SKM-1 treated with dmso at 0.1 percent for 144 hours (cell line): ENCODE data around the gene COPS6.
A peak's percentile ranks its signal among the peaks of the same experiment; 100 is the strongest.

Experiments
- DNase-seq: peaks from one replicate; lab custom pipeline; 2025; ENCODE audit not compliant: unreplicated experiment; lab: John Stamatoyannopoulos, UW

COPS6 gene

DNA sequence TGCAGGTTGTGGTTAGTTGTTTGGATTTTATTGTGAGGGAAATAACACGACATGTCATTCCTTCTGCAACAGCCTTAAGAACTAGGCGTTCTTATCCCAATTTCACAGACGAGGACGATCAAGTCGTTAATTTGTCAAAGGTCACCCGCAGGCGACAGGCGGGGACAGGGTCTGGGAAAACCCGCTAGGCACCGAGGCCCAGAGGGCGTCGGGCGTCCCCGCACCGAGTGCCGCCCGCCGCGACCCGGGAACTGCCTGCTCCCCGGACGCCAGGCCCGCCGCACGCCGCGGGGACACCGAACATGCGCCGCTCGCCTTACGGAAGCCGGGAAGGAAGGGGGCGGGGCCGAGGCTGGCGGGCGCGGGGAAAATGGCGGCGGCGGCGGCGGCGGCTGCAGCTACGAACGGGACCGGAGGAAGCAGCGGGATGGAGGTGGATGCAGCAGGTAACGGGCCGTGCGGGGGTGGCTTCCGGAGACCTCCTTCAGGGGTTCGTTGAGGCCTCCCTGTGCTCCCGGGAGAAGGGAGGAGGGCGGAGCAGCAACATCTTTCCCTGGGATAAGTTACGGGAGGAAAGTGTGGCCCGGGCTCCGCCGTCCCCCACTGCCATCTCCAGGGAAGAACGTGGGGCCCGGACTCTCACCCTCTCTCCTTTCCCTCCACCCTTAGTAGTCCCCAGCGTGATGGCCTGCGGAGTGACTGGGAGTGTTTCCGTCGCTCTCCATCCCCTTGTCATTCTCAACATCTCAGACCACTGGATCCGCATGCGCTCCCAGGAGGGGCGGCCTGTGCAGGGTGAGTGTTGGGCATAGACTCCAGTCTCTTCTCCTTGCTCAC lies at the start of gene COPS6:
COPS6 (plus strand) TSS at position 349 of the 837 bp plus-strand sequence; CDS start at position 371, 22 bp downstream.
- DNase-seq: peak; percentile 63

DNA sequence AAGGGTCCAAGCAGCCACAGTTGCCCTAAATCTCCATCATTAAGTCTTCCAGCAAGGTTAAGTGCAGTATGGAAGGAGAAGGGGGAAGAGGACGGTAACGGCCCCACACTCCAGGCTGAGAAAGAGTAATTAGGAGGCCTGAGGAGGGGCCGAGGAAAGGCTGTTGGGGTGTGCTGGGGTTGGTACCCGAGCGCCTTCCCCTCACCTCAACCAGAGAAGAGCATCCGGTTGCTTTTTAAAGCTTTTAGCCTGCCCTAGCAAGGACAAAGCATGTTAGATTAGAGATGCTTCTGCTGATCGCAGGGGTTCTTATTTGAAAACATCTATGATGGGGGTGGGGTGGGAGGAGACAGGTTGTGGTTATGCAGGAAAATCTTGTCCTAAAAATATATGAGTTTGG lies 48.2 kb upstream of the COPS6 start:
- no peak for DNase-seq

DNA sequence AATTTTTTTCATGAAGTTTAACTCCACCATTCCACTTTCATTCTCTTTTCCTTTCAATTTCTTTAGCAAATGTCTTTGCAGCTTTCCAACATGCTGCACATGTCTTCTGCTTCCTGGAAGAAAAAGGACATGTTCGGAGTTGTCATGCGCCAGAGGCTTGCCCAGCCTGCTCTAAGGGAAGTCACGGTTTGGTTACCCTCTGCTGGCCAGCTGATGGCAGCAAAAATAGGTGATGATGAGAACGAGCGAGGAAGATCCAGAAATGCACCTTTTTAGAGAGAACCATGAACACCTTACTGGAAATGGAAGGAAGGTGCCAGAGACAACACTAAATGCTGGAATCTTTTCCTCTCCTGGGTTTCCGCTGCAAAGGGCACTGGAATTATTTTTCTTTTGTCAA lies 44.1 kb upstream of the COPS6 start:
- no peak for DNase-seq

DNA sequence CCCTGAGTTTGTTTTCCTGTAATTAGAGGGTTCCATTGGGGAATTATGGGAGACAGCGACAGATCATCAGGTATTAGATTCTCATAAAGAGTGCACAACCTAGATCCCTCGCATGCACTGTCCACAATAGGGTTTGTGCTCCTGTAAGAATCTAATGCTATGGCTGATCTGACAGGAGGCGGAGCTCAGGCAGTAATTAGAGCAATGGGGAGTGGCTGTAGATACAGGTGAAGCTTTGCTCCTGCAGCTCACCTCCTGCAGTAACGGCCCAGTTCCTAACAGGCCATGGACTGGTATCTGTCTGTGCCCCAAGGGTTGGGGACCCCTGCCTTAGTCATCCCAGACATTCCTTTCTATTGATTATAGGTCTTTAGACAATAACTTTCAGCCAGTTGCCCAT lies 40.1 kb upstream of the COPS6 start:
- DNase-seq: no peak

DNA sequence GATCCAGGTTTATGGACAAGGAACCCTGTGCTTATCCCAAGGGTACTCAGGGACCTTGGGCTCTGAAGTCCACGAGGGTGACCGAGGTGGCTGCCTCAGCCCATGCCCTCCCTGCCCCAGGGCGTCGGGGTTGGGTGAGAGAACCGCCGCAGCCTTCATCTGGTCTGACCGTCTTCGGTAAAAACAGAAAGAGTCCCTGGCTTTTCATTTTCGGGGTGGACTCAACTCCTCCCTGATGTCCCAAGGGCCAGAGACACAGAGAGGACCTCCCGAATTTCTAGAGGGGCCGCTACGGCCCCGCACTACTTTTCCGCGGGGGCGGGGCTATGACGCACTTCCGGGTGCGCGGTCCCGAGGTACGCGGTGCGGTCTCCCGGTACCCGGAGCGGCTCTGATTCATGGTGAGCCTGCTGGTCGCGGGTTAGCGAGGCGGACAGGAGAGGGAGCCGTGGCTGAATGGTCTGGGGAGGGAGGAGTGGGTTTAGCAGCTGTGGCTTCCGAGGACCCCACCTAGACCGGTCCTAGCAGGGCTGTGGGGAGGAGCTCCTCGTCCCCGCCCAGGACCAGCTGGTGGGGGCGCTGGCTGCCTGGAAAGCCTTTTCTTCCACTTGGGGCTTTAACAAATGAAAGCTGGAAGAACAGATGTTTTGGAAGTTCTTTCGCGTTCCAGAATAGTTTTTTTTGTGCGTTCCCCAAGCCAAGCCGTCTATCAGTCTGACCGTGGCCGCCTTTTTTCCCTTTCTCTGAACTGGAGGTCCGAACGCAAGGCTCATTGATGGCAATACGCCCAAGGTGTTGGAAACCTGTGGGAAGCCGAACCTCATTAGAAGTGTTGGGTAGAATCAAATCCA lies 39.1 kb upstream of the COPS6 start, which contains the start of gene ZSCAN21:
ZSCAN21 (plus strand) TSS at position 334 of the 851 bp plus-strand sequence. CDS start 7,233 bp downstream, outside the sequence.
- peak; percentile 30 for DNase-seq

DNA sequence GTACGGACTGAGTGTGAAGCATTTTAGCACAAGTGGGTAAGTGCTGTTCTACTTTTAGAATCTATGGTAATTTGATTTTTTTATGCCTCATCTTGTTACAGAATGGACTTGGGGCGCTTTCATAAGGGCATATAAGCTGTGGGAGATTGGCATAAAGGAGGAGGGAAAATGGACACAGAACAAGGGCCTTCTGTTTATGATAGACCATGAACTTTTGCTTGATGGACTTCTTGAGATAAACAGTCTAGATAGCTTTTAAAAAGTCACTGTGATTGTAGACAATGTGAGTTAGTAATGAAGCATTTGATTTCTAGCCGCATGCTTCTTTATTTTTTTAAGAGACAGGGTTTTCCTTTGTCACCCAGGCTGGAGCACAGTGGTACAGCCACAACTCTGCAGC lies 37.2 kb upstream of the COPS6 start:
- no peak for DNase-seq

DNA sequence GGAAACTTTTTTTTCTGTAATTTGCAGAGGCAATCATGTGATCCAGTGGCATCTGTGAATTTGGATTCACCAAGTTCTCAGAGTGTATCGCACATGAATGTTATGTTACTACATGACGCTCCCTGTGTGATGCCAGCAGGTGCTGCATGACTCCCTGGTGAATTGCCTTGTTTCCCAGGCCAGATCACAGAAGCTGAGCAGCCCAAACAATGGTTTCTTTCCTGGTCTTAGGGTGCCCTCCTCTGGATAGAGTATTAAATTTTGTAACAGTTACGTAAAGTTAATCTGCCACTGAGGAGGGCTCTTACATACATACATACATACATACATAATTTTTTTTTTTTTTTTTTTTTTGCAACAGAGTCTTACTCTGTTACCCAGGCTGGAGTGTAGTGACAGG lies 35.6 kb upstream of the COPS6 start:
- peak; percentile 8 for DNase-seq

DNA sequence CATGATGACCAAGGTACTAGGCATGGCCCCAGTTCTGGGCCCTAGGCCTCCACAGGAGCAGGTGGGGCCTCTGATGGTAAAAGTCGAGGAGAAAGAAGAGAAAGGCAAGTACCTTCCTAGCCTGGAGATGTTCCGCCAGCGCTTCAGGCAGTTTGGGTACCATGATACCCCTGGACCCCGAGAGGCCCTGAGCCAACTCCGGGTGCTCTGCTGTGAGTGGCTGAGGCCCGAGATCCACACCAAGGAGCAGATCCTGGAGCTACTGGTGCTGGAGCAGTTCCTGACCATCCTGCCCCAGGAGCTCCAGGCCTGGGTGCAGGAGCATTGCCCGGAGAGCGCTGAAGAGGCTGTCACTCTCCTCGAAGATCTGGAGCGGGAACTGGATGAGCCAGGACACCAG lies 31.8 kb upstream of the COPS6 start:
- no peak for DNase-seq

DNA sequence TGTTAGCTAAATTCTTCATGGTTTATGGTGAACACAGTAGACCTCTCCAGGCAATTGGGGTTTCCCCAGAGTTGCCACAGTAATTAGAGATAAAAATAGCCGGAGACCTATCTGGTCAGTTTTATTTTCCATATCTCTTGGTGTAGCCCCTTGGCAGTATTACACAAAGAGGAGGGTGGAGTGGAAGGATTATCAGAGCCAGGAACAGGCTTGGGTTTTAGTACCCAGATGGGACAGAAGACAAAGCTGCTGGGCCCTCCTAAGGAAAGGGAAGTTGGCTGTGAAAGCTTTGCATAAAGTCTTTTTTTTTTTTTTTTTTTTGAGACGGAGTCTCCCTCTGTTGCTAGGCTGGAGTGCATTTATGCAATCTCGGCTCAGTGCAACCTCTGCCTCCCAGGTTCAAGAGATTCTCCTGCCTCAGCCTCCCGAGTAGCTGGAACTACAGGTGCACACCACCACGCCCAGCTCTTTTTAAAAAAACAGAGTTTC lies 29.5 kb upstream of the COPS6 start:
- no peak for DNase-seq

DNA sequence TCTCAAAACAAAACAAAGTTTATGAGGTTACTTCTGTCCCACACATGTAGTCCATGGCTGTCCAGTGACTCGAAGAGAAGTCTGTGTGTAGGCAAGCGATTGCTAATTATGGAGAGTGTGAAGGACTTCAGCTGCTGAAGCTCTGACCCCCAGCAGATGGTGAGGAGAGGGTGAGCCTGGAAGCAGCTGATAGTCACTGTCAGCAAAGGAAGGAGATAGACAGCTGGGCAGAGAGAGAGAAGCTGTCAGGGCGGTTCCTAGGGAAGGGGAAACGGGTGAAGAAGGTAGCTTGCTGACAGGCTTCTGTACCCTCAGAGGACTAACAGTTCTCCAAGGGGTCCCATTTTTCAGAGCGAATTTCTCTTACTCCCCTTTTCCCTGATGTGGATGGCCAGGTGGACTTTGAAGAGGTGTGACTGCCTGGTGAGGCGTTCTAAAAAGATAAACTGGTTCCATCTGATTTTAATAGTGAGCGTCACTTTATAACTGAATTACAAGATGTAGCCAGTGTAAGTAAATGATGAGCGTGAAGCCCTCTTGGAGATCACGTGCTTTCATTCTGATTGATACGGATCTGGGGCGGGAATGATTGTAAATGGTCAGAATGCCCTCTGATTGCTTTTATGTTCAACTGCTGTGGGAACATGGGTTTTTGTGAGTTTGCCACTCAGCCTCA lies 27.1 kb upstream of the COPS6 start:
- DNase-seq: no peak

DNA sequence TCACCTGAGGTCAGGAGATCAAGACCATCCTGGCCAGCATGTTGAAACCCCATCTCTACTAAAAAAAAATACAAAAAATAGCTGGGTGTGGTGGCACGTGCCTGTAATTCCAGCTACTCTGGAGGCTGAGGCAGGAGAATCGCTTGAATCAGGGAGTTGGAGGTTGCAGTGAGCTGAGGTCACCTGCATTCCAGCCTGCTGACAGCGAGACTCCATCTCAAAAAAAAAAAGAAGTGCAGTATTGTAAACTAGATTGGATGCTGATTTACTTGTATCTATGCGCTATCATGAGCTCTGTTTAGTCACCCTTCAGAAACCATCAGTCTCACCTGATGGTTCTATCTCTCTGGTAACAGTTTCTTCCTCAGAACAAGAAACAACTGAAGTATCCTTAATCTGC lies 25.4 kb upstream of the COPS6 start:
- DNase-seq: no peak

DNA sequence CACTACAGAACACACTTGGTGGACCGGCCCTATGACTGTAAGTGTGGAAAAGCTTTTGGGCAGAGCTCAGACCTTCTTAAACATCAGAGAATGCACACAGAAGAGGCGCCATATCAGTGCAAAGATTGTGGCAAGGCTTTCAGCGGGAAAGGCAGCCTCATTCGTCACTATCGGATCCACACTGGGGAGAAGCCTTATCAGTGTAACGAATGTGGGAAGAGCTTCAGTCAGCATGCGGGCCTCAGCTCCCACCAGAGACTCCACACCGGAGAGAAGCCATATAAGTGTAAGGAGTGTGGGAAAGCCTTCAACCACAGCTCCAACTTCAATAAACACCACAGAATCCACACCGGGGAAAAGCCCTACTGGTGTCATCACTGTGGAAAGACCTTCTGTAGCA lies 24.6 kb upstream of the COPS6 start:
- no peak for DNase-seq

DNA sequence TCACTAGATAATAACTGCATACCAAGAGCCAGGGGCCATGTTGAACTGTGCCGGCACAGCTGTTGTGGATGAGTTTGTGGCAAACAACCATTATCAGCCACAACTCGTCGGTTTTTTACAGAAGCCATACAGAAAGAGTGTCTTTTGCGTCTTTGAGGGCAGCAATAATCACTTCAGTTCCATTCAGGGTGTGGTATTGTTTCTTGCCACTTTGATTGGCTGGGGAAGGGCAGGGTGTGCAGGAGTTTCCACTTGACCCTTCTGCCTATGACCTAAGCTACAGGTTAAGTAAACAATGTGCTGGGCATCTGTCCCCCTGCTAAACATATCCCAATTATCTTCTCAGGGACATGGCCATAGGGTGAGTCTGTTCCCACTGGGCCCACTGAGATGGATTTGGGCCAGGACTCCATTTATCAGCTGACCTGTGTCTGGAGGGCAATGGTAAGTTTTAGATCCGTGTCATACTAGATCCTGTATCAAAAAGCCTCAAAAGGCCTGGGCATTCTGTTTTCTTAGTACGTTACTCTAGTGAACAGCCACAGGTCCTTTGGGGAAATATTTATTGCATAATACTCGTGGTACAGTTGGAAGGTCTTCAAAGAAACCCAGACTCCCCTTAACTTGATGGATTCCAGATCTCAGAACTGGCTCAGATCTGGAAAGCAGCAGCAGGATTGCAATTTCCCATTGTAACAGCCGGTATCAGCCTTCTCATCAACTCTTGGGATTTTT lies 23.1 kb upstream of the COPS6 start:
- no peak for DNase-seq

DNA sequence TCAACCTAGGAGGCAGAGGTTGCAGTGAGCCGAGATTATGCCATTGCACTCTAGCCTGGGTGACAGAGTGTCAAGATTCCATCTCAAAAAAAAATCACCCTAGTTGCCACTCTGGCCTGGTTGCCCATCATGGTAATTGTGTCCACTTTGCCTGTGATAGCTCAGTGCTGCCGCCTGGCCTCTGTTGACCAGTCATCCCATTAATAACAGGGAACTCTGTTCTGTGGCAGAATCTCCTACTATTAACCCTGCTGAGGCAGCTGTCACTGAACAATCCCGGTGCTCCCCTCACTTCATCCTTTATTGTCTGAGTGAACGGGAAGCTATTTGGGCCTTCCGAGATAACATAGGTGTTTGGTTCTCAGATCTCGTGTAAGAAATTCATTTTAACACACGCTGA lies 21.8 kb upstream of the COPS6 start:
- no peak for DNase-seq

DNA sequence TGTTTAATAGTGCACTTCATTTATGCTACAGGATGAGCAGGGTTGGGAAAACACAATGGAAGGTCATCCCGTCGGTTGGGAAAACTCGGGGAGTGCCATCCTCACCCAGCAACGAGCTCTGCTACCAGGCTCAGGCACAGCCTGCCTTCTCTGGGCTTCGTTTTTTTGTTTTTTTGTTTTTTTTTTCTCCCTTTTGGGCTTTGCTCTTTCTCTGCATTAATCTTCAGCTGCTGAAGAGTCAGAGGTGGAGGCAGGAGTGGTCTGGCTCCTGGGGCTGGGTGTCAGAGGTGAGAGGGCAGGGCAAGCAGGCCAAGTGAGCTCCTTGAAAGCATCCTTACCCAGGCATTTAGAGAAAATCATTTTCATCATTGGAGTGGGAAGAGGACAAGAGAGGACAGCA lies 18.8 kb upstream of the COPS6 start:
- DNase-seq: no peak

DNA sequence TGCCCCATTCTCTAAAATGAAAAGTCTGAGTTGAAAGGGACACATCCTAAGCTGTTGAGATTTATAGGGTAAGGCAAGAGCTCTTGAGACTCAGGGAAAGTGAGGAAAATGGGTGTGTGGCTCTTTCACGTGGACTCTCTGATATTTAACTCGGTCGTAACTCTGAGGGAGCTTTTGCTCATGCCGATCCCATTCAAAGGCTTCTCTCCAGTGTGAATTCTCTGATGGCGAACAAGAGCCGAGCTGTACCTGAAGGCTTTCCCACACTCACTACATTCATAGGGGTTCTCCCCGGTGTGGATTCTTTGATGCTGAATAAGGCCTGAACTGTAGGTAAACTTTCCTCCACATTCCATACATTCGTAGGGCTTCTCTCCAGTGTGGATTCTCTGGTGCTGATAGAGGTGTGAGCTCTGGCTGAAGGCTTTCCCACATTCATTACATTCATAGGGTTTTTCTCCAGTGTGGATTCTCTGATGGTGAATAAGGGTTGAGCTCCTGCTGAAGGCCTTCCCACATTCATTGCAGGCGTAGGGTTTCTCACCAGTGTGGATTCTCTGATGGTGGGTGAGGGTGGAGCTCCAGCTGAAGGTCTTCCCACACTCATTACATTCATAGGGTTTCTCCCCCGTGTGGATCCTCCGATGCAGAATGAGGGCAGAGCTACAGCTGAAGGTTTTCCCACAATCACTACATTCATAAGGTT lies 17.6 kb upstream of the COPS6 start:
- no peak for DNase-seq

DNA sequence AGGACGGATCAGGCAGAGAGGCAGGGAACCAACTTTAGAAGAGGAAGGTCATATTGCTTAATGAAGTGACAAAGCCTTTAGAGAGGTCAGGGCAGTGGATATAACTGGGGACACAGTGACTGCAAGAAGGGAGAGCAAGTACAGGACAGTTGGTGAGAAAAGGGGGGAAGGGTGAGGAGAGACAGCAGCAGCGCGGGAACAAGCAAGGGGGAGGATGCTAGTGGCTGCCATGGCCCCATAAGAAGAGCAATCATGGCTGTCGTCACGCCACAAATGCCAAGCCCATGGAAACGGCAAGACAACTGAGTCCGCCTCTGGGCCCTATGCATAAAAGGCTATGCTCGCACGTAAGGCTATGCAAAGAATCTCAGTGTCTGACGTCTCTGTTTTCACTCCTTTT lies 16.3 kb upstream of the COPS6 start:
- DNase-seq: no peak

DNA sequence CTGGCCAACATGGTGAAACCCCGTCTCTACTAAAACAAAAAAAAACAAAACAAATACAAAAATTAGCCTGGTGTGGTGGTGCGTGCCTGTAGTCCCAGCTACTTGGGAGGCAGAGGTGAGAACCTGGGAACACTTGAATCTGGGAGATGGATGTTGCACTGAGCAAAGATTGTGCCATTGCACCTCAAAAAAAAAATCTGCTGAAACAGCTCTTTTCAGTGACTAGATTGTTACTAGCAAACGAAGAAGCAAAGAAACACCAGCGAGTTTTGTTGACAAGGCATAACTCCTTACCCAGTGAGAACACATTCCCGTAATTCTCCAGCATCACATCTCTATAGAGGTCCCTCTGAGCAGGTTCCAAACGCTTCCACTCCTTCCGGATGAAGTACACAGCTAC lies 13.9 kb upstream of the COPS6 start:
- no peak for DNase-seq

DNA sequence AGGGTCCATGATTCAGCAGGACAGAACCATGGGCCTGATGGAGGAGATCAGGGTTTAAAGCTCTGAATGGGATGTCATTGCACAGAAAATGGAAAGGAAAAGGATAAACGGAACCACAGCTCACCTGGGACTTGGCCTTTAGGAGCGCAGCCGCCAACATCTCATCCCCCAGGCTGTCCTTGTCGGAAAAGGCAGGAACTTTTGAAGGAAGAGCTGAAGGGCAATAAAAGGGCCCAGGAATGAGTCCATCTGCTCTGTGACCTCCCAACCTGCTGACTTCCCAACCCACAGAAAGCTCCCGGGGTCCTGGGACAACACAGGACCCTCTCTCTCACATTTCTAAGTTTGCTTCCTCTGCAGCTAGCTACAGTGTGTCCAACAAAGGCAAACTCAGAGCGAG lies 13.4 kb upstream of the COPS6 start:
- DNase-seq: no peak

DNA sequence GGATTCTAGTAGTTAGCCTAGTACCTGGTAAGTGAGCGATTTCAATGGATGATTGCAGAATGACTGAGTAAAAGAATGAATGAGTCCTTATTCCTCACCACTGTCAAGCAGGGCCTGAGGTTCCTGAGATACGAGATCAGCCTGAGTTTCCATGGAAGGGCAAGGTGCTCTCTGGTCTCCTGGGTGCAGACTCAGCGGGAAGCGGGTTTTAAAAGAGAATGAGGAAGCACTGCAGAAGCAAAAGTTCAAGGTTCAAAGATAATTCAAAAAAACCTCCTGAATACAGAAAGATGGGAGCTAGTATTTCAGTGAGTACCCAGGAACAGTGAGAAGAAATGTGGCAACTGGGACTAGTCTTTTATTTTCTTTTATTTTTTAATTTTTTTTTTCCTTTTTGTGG lies 11.6 kb upstream of the COPS6 start:
- no peak for DNase-seq
